Mesenchymal stem cell (in vitro differentiated cells and primary cell): ENCODE data around the gene SULT4A1.

Source experiments
- DNase-seq: peaks from one replicate; pipeline ENCODE4 v3.0.0-alpha.2; 2013
- H2AFZ ChIP-seq: one replicate; pipeline ENCODE4 v1.6.1; 2013; ENCODE audit warnings: low read depth, mild to moderate bottlenecking, control low read depth, inconsistent platforms, low read length, moderate library complexity
- H2AK5ac ChIP-seq: 2 replicates; pipeline ENCODE4 v1.6.1; 2013; ENCODE audit warnings: low read length, moderate library complexity, mild to moderate bottlenecking, inconsistent platforms; ENCODE audit not compliant: severe bottlenecking
- H2BK120ac ChIP-seq: one replicate; pipeline ENCODE4 v1.6.1; 2013; ENCODE audit warnings: low read depth, mild to moderate bottlenecking, inconsistent platforms, low read length, moderate library complexity
- H2BK12ac ChIP-seq, 2 experiments: one replicate each; pipeline ENCODE4 v1.6.1; 2013; ENCODE audit warnings: inconsistent platforms in 2 of 2, low read length in 2 of 2, mild to moderate bottlenecking in 2 of 2, moderate library complexity in 2 of 2, control low read depth in 1 of 2
- H2BK15ac ChIP-seq: one replicate; pipeline ENCODE4 v1.6.1; 2013; ENCODE audit warnings: mild to moderate bottlenecking, low read depth, inconsistent platforms; ENCODE audit not compliant: poor library complexity, severe bottlenecking
- H2BK5ac ChIP-seq: 2 replicates; pipeline ENCODE4 v1.6.1; 2013; ENCODE audit warnings: low read depth, mild to moderate bottlenecking, low read length, control low read depth, inconsistent platforms; ENCODE audit not compliant: poor library complexity, severe bottlenecking
- H3K14ac ChIP-seq, 2 experiments: one replicate each; pipeline ENCODE4 v1.6.1; 2013; ENCODE audit warnings: inconsistent platforms in 2 of 2, low read length in 2 of 2, control low read depth in 1 of 2, mild to moderate bottlenecking in 1 of 2, moderate library complexity in 1 of 2
- H3K18ac ChIP-seq, 2 experiments: one replicate each; pipeline ENCODE4 v1.6.1; 2013; ENCODE audit warnings: inconsistent platforms in 2 of 2, low read length in 2 of 2, control low read depth in 1 of 2, low read depth in 1 of 2, mild to moderate bottlenecking in 1 of 2
- H3K23ac ChIP-seq, 2 experiments: one replicate each; pipeline ENCODE4 v1.6.1; 2013; ENCODE audit warnings: inconsistent platforms in 2 of 2, low read length in 2 of 2, mild to moderate bottlenecking in 2 of 2, moderate library complexity in 2 of 2, control low read depth in 1 of 2
- H3K27ac ChIP-seq: 2 replicates; pipeline ENCODE4 v1.5.1; 2013; ENCODE audit warnings: mild to moderate bottlenecking, moderate library complexity, low read length, control low read depth, inconsistent platforms; ENCODE audit not compliant: poor library complexity, severe bottlenecking
- H3K27me3 ChIP-seq, 2 experiments: 2 replicates each; pipeline versions ENCODE4 v1.6.1 to v1.7.0; 2013; ENCODE audit warnings: low read length in 2 of 2, mild to moderate bottlenecking in 2 of 2, moderate library complexity in 2 of 2, control low read depth in 1 of 2, inconsistent platforms in 1 of 2; ENCODE audit not compliant: control insufficient read depth in 1 of 2, insufficient read depth in 1 of 2
- H3K36me3 ChIP-seq, 2 experiments: 2 replicates each; pipeline versions ENCODE4 v1.6.1 to v1.7.0; 2013; ENCODE audit warnings: low read length in 2 of 2, control low read depth in 1 of 2, inconsistent platforms in 1 of 2, low read depth in 1 of 2, mild to moderate bottlenecking in 1 of 2; ENCODE audit not compliant: insufficient read depth in 2 of 2, control insufficient read depth in 1 of 2
- H3K4ac ChIP-seq, 2 experiments: one replicate each; pipeline ENCODE4 v1.6.1; 2013; ENCODE audit warnings: inconsistent platforms in 2 of 2, low read length in 2 of 2, mild to moderate bottlenecking in 2 of 2, moderate library complexity in 2 of 2, control low read depth in 1 of 2, low read depth in 1 of 2
- H3K4me1 ChIP-seq: 2 replicates; pipeline ENCODE4 v1.6.1; 2013; ENCODE audit warnings: low read depth, low read length, control low read depth; ENCODE audit not compliant: control insufficient read depth, insufficient read depth
- H3K4me2 ChIP-seq: 2 replicates; pipeline ENCODE4 v1.6.1; 2013; ENCODE audit warnings: low read length, mild to moderate bottlenecking, inconsistent platforms; ENCODE audit not compliant: poor library complexity, severe bottlenecking
- H3K4me3 ChIP-seq, 2 experiments: 2 replicates each; pipeline versions ENCODE4 v1.5.1 to v1.7.0; 2013; ENCODE audit warnings: low read length in 2 of 2, mild to moderate bottlenecking in 2 of 2, control low read depth in 1 of 2, low read depth in 1 of 2; ENCODE audit not compliant: insufficient read depth in 1 of 2
- H3K79me1 ChIP-seq: replicated peaks from 2 replicates; pipeline ENCODE4 v1.6.1; 2013; ENCODE audit warnings: mild to moderate bottlenecking, control low read depth, low read length, inconsistent platforms; ENCODE audit not compliant: poor library complexity, severe bottlenecking
- H3K9ac ChIP-seq: 2 replicates; pipeline ENCODE4 v1.7.0; 2013; ENCODE audit warnings: mild to moderate bottlenecking, low read length, moderate library complexity
- H3K9me3 ChIP-seq: 2 replicates; pipeline ENCODE4 v1.7.0; 2013; ENCODE audit warnings: mild to moderate bottlenecking, low read length; ENCODE audit not compliant: control insufficient read depth
- H4K8ac ChIP-seq: one replicate; pipeline ENCODE4 v1.6.1; 2013; ENCODE audit warnings: inconsistent platforms, mild to moderate bottlenecking, low read length, moderate library complexity
- H4K91ac ChIP-seq: one replicate; pipeline ENCODE4 v1.6.1; 2013; ENCODE audit warnings: mild to moderate bottlenecking, low read length, inconsistent platforms
- WGBS: methylation state at CpG from one replicate; pipeline ENCODE4 v1.1.7; 2013; ENCODE audit warnings: mixed read lengths; 5-methylcytosine and 5-hydroxymethylcytosine counted together

Gene SULT4A1

GRCh38 chr22:43826142-43827002, 35.9 kb downstream of the SULT4A1 start:
- no peak overlapping the region for H3K4ac ChIP-seq

GRCh38 chr22:43825651-43826050, 36.7 kb downstream of the SULT4A1 start:
- DNase-seq: no peak
- WGBS: 90% methylated on average over 11 of the region's 11 CpGs
- peak overlapping the region in 1 of 2 experiments; percentile 38 for H3K4me3 ChIP-seq
- H3K9ac ChIP-seq: no peak overlapping the region
- H2BK120ac ChIP-seq: no peak overlapping the region
- no peak overlapping the region for H3K27ac ChIP-seq
- no peak overlapping the region for H2AFZ ChIP-seq
- no peak overlapping the region for H2BK12ac ChIP-seq
- H4K8ac ChIP-seq: no peak overlapping the region
- no peak overlapping the region for H3K23ac ChIP-seq
- peak overlapping the region; percentile 35 for H2AK5ac ChIP-seq
- H3K4ac ChIP-seq: no peak overlapping the region
- H3K18ac ChIP-seq: no peak overlapping the region
- H3K79me1 ChIP-seq: no peaks in the 10 kb centered on the region
- H2BK15ac ChIP-seq: no peak overlapping the region
- H3K14ac ChIP-seq: no peak overlapping the region
- H3K27me3 ChIP-seq: peaks cover 6 to 31% of the 10 kb centered on the region in 2 experiments
- no peak overlapping the region for H3K4me2 ChIP-seq
- H3K36me3 ChIP-seq: peaks cover 0 to 2% of the 10 kb centered on the region in 2 experiments
- peaks cover 45% of the 10 kb centered on the region for H3K4me1 ChIP-seq
- H4K91ac ChIP-seq: no peak overlapping the region
- H3K9me3 ChIP-seq: no peaks in the 10 kb centered on the region
- no peak overlapping the region for H2BK5ac ChIP-seq

More at GRCh38 chr22:43826142-43827002, 35.9 kb downstream of the SULT4A1 start:
- H3K27me3 ChIP-seq: peaks cover 5 to 25% of the 10 kb centered on the region in 2 experiments
- no peak overlapping the region for H3K23ac ChIP-seq
- no peak overlapping the region for H2AFZ ChIP-seq
- peak overlapping the region; percentile 5 for H3K4me2 ChIP-seq
- H3K79me1 ChIP-seq: no peaks in the 10 kb centered on the region
- no peaks in the 10 kb centered on the region for H3K9me3 ChIP-seq
- peak overlapping the region; percentile 35 for H2AK5ac ChIP-seq
- peaks cover 45% of the 10 kb centered on the region for H3K4me1 ChIP-seq
- H4K91ac ChIP-seq: no peak overlapping the region
- peak overlapping the region in 1 of 2 experiments; percentile 38 for H3K4me3 ChIP-seq
- no peak overlapping the region for H2BK15ac ChIP-seq
- no peak overlapping the region for H2BK5ac ChIP-seq
- peak; percentile 31 for DNase-seq
- peak overlapping the region; percentile 76 for H3K9ac ChIP-seq
- H4K8ac ChIP-seq: no peak overlapping the region
- H3K14ac ChIP-seq: no peak overlapping the region
- H2BK120ac ChIP-seq: no peak overlapping the region
- no peak overlapping the region for H2BK12ac ChIP-seq
- 72% methylated on average over 16 of the region's 16 CpGs for WGBS
- peaks cover 0 to 2% of the 10 kb centered on the region in 2 experiments for H3K36me3 ChIP-seq
- H3K27ac ChIP-seq: peak overlapping the region; percentile 57
- H3K18ac ChIP-seq: no peak overlapping the region

- no peak overlapping the region for H2BK15ac ChIP-seq
These were observed 37.4 kb downstream of the SULT4A1 start for GRCh38 chr22:43824724-43825420.

More at GRCh38 chr22:43824724-43825420, 37.4 kb downstream of the SULT4A1 start:
- no peak overlapping the region for H3K4ac ChIP-seq
- no peaks in the 10 kb centered on the region for H3K9me3 ChIP-seq
- no peak overlapping the region for H3K4me3 ChIP-seq
- H3K23ac ChIP-seq: no peak overlapping the region
- H2AK5ac ChIP-seq: no peak overlapping the region
- no peak overlapping the region for H3K9ac ChIP-seq
- no peak overlapping the region for H2BK12ac ChIP-seq
- H2AFZ ChIP-seq: no peak overlapping the region
- H3K27ac ChIP-seq: no peak overlapping the region
- no peaks in the 10 kb centered on the region for H3K79me1 ChIP-seq
- no peak overlapping the region for H2BK120ac ChIP-seq
- H3K14ac ChIP-seq: no peak overlapping the region
- H3K4me2 ChIP-seq: no peak overlapping the region
- no peak overlapping the region for H3K18ac ChIP-seq
- WGBS: 89% methylated on average over 26 of the region's 26 CpGs
- H4K8ac ChIP-seq: no peak overlapping the region
- H3K27me3 ChIP-seq: peaks cover 9 to 33% of the 10 kb centered on the region in 2 experiments
- no peak overlapping the region for H4K91ac ChIP-seq
- no peaks in the 10 kb centered on the region for H3K36me3 ChIP-seq
- H2BK5ac ChIP-seq: no peak overlapping the region
- no peak for DNase-seq
- peaks cover 38% of the 10 kb centered on the region for H3K4me1 ChIP-seq
